Panc1 (cell line): Measurements from ENCODE around the gene PSMB7.

Experiments
- CTCF ChIP-seq: fragments of 450-650 bp; IDR thresholded peaks from 2 replicates; pipeline ENCODE4 v1.5.1; 2017; ENCODE audit warnings: mild to moderate bottlenecking
- POLR2AphosphoS5 ChIP-seq: IDR thresholded peaks from 2 replicates; pipeline ENCODE4 v1.6.1; 2012; ENCODE audit warnings: mild to moderate bottlenecking, low read depth, low read length, moderate library complexity

GRCh38 chr9:124358631-124359030, 56.6 kb downstream of the PSMB7 start:
- TF ChIP-seq CTCF (no peak), POLR2AphosphoS5 (no peak)
